Myocyte (in vitro differentiated cells): ENCODE measurements around the gene SRSF2. TPM values are rescaled to one million over a fixed set of nuclear protein-coding genes. Genes with fewer than 3 reads are reported as not detected.
"Not testable (repeated sequence)": the region's sequence is repeated elsewhere in the genome, so short reads cannot be mapped to it uniquely, and the experiment has no call there.

Experiments
- DNase-seq: peaks from one replicate; pipeline ENCODE4 v3.0.0-alpha.2; 2012; ENCODE audit warnings: low read depth
- polyA plus RNA-seq: library from polyadenylated mRNA; unstranded; fragments of >200 nt; gene quantifications from one replicate; pipeline ENCODE4 v1.2.1, GENCODE V29; 2012; ENCODE audit warnings: missing spikeins
- total RNA-seq: library from RNA; depleted of rRNA; stranded (reverse); fragments of >200 nt; gene quantifications from 2 replicates; pipeline ENCODE4 v1.2.3, GENCODE V29; 2014

SRSF2 gene
- total RNA-seq, result 154 and 180 TPM in 2 replicates
- polyA plus RNA-seq, result 124 TPM

DNA sequence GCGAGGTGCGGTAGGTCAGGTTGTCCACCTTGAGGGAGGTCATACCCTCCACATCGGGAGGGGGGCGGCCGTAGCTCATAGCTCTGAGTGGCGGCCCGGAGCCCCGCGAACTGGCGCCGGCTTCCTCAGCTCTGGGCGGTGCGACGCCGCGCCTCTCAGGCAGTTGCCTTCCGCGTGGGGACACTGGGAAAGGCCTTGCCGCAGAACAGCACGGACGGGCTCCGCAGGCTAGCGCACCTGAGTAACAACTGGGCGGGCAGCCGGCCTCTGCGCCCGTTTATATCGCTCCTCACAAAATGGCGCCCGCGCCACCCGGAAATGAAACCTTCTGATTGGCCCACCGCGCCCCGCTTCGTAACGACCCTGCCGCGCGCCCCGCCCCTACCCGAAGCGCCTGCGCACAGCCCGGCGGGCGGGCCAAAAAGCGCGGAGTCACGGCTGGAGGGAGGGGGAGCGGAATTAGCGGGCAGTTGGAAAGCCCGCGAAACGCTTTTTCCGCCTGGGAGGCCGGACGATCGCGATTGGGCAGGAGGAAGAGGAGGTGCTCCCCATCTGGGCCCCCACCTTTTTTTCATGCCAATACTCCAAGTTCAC lies at the start of gene SRSF2:
SRSF2 (minus strand) TSS at position 250 of the 594 bp plus-strand sequence; CDS start at position 79, 171 bp downstream.
- peak; percentile 98 for DNase-seq

DNA sequence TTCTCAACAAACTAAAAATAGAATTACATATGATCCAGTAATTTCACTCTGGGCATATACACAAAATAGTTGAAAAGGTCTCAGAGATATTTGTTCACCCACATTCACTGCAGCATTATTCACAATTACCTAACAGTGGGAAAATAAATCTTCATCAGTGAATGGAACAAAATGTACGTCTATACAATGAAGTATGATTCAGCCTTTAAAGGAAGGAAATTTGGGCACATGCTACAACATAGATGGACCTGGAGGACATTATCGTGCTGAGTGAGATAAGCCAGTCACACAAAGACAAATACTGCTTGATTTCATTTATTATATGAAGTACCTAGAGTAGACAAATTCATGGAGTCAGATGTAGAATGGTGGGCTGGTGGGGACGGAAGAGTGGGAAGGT lies 47.8 kb upstream of the SRSF2 start:
- DNase-seq, result no peak

DNA sequence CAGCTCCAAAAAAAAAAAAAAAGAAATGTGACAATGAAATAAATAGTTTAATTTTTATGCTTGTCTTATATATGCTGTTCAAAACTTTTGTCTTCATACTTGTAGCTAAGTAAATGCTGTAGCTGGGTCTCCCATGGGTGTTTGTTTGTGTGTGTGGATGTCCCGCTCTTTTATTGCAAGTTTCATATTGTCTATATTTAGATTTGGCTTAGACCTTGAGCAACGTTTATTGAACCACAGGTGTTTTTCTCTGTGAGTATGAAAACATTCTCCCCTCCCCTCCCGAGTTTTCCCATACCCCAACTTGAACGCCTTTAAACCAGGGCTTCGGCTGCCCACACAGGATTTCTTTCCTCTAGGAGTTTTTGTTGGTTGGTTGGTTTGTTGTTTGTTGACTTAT lies 46.0 kb upstream of the SRSF2 start:
- DNase-seq, result no peak

- peak; percentile 21 for DNase-seq
These were observed 44.2 kb upstream of the SRSF2 start for GRCh38 chr17:76781056-76781982.

- DNase-seq, result no peak
These were observed 38.0 kb upstream of the SRSF2 start for GRCh38 chr17:76775021-76775600.

GRCh38 chr17:76772842-76773525 lies 35.9 kb upstream of the SRSF2 start:
- DNase-seq, result peak; percentile 61

DNA sequence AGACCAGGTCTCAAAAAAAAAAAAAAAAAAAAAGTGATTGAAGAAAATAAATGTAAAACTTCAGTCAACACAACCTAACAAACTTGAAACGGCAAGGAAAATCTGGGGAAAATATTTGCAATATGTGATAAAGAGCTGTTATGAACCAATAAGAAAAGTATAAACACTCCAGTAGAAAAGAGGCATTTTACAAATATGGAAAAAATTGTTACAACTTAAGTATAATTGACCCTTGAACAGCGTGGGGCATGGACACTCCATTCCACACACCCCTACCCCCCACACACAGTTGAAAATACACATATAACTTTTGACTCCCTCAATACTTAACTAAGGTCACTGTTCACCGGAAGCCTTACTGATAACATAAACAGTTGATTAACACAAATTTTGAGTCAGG lies 21.4 kb upstream of the SRSF2 start:
- no peak for DNase-seq

DNA sequence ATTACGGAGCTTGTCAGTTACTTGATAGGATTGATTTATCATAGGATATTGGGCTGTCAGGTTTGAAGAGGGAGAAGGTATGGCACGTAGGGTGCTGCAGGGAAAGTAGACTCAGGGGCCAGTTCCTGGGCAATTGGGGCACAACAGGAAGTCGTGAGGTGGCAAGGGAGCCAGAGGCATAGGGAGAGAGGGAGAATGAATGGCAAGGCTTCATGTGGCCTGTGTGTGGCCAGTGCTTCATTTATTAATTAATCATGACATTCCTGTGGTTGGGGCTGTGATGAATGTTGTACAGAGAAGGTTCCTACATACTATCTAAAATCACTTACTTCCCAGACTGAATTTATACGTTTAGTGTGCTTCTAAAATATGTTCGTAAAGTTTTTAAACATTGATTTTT lies 20.1 kb upstream of the SRSF2 start:
- no peak for DNase-seq

DNA sequence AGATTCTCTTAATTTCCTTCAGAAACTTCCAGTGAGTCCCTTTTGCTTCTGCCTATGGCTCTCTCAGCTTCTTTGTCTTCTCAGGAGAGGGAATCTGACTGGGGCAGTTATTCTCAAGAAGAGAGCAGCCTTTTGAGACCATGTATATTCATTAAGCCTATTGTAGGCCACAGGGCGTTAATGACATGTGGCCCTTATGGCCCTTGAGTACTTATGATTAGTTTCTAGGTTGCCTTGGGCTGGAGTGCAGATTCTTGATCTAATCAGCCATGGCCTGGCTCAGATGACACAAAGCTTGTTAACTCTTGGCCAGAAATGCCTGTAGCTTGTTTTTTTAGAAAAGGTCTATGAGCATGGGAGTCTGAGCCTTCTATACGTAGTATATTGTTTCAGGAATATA lies 18.2 kb upstream of the SRSF2 start:
- DNase-seq, result no peak

DNA sequence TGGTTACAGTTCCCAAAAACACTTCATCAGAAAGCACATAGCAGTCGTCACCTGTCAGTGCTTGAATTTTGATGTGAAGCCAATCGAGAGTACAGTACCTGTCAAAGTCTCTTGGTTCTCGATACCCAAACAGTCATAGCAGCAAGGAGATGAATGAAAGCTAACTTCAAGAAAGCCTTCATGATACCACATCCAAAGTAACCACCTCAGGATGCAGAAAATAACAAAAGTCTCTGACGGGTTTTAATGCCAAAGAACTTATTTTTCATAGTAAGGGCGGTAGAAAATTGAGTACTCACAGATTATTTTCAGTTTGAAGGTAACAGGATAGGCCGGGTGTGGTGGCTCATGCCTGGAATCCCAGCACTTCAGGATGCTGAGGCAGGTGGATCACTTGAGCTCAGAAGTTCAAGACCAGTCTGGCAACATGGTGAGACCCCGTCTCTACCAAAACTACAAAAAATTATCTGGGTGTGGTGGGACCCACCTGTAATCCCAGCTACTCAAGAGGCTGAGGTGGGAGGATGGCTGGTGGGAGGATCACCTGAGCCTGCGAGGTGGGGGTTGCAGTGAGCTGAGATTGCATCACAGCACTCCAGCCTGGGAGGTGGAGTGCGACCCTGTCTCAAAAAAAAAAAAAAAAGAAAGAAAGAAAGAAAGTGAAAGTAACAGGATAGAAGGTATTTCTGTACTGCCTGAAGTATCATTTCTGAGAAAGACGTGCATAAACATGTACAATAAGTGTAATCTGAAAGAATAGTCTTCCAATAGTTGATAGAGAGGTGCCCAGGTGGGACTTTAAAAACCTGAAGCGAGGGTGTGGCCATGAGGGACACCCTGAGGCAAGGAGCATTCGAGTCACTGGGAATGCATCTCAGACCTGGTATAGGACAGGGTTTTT lies 16.2 kb upstream of the SRSF2 start:
- no peak for DNase-seq

- DNase-seq, result no peak
These were observed 14.9 kb upstream of the SRSF2 start for GRCh38 chr17:76752006-76752405.

GRCh38 chr17:76751416-76751993 lies 14.4 kb upstream of the SRSF2 start:
- no peak for DNase-seq

- DNase-seq, result no peak
These were observed 11.5 kb upstream of the SRSF2 start for GRCh38 chr17:76748657-76749056.

GRCh38 chr17:76747716-76748363 lies 10.7 kb upstream of the SRSF2 start:
- peak; percentile 86 for DNase-seq

DNA sequence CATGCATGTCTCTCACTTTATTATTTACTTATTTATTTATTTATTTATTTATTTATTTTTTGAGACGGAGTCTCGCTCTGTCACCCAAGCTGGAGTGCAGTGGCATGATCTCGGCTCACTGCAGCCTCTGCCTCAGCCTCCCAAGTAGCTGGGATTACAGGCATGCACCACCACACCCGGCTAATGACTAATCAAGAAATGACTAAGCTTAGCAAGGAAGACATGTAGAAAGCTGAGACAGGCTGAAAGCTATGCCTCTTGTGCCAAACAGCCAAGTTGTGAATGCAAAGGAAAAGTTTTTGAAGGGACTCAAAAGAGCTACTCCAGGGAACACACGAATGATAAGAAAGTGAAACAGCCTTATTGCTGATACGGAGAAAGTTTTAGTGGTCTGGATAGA lies 8.7 kb upstream of the SRSF2 start:
- not testable (repeated sequence) for DNase-seq

GRCh38 chr17:76744747-76745146 lies 7.6 kb upstream of the SRSF2 start:
- no peak for DNase-seq

DNA sequence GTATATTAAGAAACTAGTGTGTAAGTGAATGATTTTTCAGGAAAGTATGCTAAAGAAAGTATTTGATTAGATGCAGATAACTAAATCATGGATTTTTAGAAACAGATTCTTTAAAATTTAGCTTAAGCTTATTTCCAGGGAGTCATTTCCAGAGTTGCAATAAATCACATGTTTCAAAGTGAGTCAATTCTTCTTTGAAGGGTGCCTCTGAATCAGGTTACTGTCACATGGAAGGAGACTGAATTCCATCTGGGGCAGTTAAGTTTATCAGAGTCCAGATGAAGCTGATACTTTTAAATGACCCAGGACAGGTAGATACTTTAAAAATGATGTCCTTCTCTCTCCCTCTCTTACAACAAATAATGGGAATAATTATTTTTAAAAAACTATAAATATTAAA lies 5.8 kb upstream of the SRSF2 start:
- no peak for DNase-seq

DNA sequence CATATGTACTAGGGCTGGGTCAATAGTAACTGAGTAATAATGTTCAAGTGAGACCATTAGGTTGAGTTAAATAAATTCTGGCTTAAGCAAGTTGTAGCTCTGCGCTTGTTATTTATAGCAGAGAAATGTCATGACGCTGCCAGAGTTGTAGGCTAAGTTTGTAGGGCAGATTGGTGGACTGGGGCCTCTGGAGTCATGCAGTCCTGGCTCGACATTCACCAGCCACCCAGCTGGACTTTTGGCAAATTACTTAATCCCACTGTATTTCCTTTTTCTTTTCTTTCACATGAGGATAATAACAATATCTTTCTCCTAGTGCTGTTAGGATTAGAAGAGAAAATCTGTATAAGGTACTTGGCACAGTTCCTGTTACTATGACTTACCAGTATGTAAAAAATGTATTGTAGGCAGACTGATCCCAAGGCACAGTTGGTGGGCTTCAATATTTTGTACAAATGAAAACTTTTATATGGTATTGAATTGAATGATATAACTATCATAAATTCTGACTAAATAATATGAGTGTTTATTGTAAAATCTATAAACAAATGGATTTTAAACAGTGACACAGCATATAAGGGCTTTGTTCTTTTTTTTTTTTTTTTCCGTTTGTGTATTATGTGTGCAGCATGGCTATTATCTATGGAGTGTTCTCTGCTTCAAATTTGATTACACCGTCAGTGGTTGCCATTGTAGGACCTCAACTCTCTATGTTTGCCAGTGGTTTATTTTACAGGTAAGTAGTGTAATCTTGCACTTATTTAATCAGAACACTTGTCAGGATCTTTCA lies 3.4 kb upstream of the SRSF2 start:
- peak; percentile 51 for DNase-seq

GRCh38 chr17:76739568-76740115 lies 2.5 kb upstream of the SRSF2 start:
- DNase-seq, result not testable (repeated sequence)
